Spinal cord (tissue), 10 donors: ENCODE data around the gene KSR2. TPM values are rescaled to one million over a fixed set of nuclear protein-coding genes. Genes with fewer than 3 reads are reported as not detected.

ENCODE experiments used
- DNase-seq, 6 donors: peaks; one replicate each; pipeline versions ENCODE4 v3.0.0 to v3.0.0-alpha.2; 2013 to 2015; ENCODE audit warnings: low spot score in 6 of 6, low read depth in 4 of 6
- H3K27ac ChIP-seq: one replicate; pipeline ENCODE4 v1.5.1; 2013; ENCODE audit warnings: low read depth, low read length, control low read depth
- H3K27me3 ChIP-seq: one replicate; pipeline ENCODE4 v1.6.1; 2013; ENCODE audit warnings: low read length; ENCODE audit not compliant: control insufficient read depth, insufficient read depth
- H3K36me3 ChIP-seq: one replicate; pipeline ENCODE4 v1.6.1; 2013; ENCODE audit warnings: low read length; ENCODE audit not compliant: control insufficient read depth, insufficient read depth
- H3K4me1 ChIP-seq: one replicate; pipeline ENCODE4 v1.6.1; 2013; ENCODE audit warnings: low read length; ENCODE audit not compliant: control insufficient read depth, insufficient read depth
- H3K4me3 ChIP-seq: one replicate; pipeline ENCODE4 v1.5.1; 2013; ENCODE audit warnings: low read depth, low read length, control low read depth
- H3K9me3 ChIP-seq: one replicate; pipeline ENCODE4 v1.6.1; 2013; ENCODE audit warnings: low read length; ENCODE audit not compliant: control insufficient read depth, insufficient read depth
- WGBS: methylation state at CpG from one replicate; pipeline ENCODE4 v1.1.5; 2013; ENCODE audit warnings: missing lambda C conversion rate; ENCODE audit not compliant: insufficient coverage; 5-methylcytosine and 5-hydroxymethylcytosine counted together
- polyA plus RNA-seq, 2 donors: library from polyadenylated mRNA; unstranded; fragments of 120-200 nt; gene quantifications; one replicate each; pipeline ENCODE4 v1.2.1, GENCODE V29; 2013; ENCODE audit not compliant: insufficient read length in 2 of 2
- total RNA-seq, 2 donors: library from RNA; depleted of rRNA in 1 of 2; stranded (reverse); fragments of 120-200 nt in 1 of 2; fragments of >200 nt in 1 of 2; gene quantifications; one replicate each; pipeline versions ENCODE4 v1.2.3 to v1.2.4, GENCODE V29; 2013 to 2014
- donor health status: healthy.

Gene KSR2
- total and polyA plus RNA-seq, 4 donors = 2.5 to 10.0 (median 5.6) TPM

DNA sequence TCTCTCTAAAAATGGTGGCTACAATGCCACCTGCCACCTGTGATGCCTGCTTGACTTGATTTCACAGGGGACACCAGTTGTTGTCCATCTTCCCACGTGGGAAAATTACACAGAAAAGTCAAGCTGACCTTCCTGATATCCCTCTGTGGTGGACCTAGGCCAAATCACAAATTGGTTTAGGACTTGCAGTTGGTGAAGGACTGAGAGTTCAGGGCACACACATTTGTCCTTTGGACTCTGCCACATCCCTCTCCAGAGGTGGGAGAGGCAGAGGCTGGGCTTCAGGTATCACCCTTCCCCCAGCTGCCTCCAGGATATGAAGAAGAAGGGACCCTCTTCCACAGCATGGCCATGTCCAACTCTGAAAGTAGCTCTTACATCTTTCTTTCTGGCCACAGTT, 551.8 kb downstream of the KSR2 start:
- no CpG with 5 or more reads among the region's 1 CpG for WGBS
- H3K4me1 ChIP-seq = no peaks in the 10 kb centered on the region
- no peak overlapping the region for H3K4me3 ChIP-seq
- DNase-seq = no peak
- H3K27ac ChIP-seq = no peak overlapping the region
- no peaks in the 10 kb centered on the region for H3K27me3 ChIP-seq
- no peaks in the 10 kb centered on the region for H3K36me3 ChIP-seq
- H3K9me3 ChIP-seq = no peaks in the 10 kb centered on the region

DNA sequence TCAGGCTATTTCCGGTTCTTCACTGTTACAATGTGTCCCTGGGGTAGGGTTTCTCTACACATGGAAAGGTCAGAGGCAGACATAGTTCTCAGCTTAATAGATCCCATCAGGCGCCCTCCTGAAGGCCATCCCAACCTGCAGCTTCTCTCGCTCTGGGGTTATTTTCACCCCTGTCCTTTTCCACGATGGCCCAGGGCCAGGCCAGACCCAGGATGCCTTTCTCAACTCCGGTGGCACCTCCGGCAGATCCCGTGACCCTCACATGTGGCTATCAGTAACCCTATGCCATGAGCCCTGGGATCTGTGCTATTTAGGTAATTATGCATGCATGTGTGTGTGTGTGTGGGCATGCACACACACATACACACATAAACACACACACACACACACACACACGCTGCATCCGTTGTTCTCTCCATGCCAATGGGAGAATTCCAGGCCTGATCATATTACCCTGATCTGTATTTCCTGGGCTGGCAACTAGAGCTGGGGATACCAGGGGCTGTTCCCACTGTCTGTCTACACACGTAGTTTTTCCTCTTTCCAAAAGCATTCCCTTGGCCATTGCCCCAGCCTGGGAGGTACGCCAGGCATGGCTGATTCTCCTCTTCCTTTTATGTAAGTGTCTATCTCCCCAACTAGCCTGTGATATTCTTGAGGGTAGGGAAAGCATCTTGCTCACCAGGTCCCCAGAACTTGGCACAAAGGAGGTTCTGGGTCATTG, 556.2 kb downstream of the KSR2 start:
- 81% methylated on average over 5 of the region's 11 CpGs for WGBS
- H3K4me3 ChIP-seq = no peak overlapping the region
- H3K9me3 ChIP-seq = no peaks in the 10 kb centered on the region
- H3K27ac ChIP-seq = no peak overlapping the region
- H3K27me3 ChIP-seq = no peaks in the 10 kb centered on the region
- peaks cover 8% of the 10 kb centered on the region for H3K4me1 ChIP-seq
- peak in 2 of 6 donors; percentile 31 to 68 for DNase-seq
- no peaks in the 10 kb centered on the region for H3K36me3 ChIP-seq

DNA sequence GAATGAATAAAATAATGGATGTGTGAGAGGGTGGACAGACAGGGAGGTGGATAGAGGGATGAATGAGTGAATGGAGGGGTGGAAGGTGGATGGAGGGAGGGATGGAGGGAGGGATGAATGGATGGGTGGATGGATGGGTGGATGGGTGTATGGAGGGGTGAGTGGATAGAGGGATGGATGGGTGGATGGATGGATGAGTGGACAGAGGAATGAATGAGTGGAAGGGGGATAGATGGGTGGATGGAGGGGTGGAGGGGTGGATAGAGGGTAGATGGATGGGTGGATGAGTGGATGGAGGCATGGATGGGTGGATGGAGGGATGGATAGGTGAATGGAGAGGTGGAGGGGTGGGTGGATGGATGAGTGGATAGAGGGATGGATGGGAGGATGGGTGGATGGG, 559.5 kb downstream of the KSR2 start:
- Histone ChIP-seq H3K9me3 (no peaks in the 10 kb centered on the region), H3K4me1 (peaks cover 8% of the 10 kb centered on the region), H3K27ac (no peak overlapping the region), H3K4me3 (no peak overlapping the region), H3K36me3 (no peaks in the 10 kb centered on the region), H3K27me3 (no peaks in the 10 kb centered on the region)
- no peak for DNase-seq

DNA sequence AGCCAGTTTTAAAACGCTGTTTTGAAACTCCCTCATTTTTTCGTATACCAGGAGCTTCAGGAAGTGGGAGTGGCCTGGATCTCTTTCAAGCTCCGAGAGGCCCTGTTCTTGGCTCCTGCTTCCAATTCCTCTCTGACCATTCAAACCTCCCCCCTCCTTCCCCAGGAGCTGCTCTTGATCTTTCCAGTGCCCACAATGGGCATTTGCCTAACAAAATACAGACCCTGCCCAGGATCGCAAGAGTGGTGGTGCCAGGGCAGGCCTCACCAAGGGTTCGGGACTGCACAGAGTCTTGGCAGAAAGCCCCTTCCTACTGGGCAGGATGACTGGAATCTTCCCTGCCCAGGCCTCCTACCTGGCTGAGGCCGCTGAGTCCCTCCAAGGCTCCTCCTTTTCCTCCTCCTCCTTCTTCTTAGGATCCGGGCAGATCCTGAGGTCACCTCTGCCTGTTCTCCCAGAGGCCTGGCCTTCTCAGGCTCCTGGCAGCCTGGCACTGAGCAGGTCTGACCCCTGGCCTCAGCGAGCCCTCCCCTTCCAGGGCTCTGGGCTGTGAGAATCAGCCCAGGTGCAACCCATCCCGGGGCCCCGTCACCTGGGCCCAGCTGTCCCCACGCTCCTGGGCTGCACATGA, 560.5 kb downstream of the KSR2 start:
- peaks cover 8% of the 10 kb centered on the region for H3K4me1 ChIP-seq
- no peaks in the 10 kb centered on the region for H3K36me3 ChIP-seq
- WGBS = 41% methylated on average over 9 of the region's 11 CpGs
- no peaks in the 10 kb centered on the region for H3K9me3 ChIP-seq
- DNase-seq = peak; percentile 21 to 87 (median 42)
- no peak overlapping the region for H3K27ac ChIP-seq
- H3K27me3 ChIP-seq = no peaks in the 10 kb centered on the region
- no peak overlapping the region for H3K4me3 ChIP-seq

DNA sequence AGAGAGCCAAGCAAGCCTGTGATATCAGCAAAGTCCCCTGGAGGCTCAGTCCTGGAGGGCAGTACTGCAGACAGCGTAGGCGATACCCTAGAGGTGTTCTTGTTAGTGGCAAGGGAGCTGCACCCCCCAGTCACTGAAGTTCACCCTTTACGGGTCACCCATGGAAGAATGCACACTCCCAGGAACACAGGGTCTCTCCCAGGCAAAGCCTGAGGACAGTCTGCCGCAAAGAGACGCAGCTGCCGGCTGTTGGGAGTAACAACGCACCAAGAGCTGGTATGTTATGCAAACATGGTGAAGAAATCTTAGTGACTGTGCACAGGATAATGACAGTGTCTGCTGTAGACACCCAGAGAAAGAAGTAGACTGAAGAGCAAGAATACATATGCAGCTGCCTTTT, 563.9 kb downstream of the KSR2 start:
- peaks cover 8% of the 10 kb centered on the region for H3K4me1 ChIP-seq
- no peaks in the 10 kb centered on the region for H3K9me3 ChIP-seq
- H3K36me3 ChIP-seq = no peaks in the 10 kb centered on the region
- DNase-seq = no peak
- H3K4me3 ChIP-seq = no peak overlapping the region
- H3K27ac ChIP-seq = no peak overlapping the region
- WGBS = 76% methylated on average over 6 of the region's 7 CpGs
- no peaks in the 10 kb centered on the region for H3K27me3 ChIP-seq

DNA sequence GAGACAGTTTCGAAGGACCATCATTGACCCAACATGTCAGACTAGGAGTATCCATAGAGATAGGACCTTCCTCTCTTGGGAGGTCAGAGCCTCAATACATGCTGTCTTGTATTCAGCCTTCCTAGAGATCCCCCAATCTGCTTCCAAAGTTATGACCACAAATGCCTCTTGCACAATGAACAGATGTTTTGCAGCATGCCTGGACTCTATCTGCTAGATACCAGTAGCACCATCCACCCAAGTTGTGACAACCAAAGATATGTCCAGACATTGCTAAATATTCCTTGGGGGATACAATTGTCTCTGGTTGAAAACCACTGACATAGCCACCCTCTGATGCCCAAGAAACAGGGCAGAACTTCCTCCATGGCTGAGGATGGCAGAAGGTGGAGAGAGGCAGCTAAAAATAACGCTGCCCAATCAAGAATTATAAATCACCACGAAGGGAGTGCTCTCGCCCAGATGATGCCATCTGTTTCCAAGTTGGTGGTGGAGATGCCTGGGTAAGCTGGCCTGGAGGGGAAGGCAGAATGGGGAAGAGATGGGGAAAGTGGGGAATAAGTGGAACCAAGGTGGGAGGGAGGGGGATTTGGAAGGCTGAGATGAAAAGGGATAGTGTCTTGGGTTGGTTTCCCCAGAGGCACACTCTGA, 564.5 kb downstream of the KSR2 start:
- Histone ChIP-seq H3K27me3 (no peaks in the 10 kb centered on the region), H3K36me3 (no peaks in the 10 kb centered on the region), H3K4me1 (peaks cover 8% of the 10 kb centered on the region), H3K4me3 (no peak overlapping the region), H3K27ac (no peak overlapping the region), H3K9me3 (no peaks in the 10 kb centered on the region)
- WGBS = 78% methylated on average over 4 of the region's 4 CpGs
- DNase-seq = no peak

DNA sequence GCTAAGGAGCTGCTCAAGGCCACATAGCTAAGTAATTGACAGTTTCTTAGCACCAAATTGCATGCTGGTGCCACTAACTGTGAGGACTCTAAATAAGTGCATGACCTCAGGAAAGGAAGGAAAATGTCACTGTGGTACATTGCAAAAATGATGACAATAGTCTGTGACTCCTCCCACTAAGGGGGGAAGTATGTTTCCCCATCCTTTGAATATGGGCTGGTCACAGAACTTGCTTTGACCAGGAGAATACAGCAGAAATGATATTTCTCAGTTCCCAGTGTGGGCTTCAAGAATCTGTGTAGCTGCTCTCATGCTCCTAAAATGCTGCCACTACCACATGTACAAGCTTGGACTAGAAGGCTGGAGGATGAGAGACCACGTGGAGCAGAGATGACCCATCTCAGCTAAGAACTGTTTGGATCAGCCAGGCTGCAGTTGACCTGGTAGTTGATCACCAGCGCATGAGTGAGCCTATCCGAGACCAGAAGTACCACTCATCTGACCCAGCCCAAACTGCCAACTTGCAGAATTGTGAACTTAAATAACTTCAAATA, 565.1 kb downstream of the KSR2 start:
- Histone ChIP-seq H3K9me3 (no peaks in the 10 kb centered on the region), H3K27me3 (no peaks in the 10 kb centered on the region), H3K4me1 (peaks cover 6% of the 10 kb centered on the region), H3K36me3 (no peaks in the 10 kb centered on the region), H3K4me3 (no peak overlapping the region), H3K27ac (no peak overlapping the region)
- WGBS = 76% methylated on average over 2 of the region's 3 CpGs
- DNase-seq = no peak

Other genes starting within 250 kb of the KSR2 start
- 10 to 100 TPM; 18.1 to 25.4 TPM for gene RFC5, start 47.7 kb upstream of the KSR2 start, total RNA-seq
- gene RFC5, start 47.7 kb upstream of the KSR2 start, polyA plus RNA-seq = 10 to 100 TPM; 25.0 to 30.0 TPM
- gene WSB2, start 92.2 kb upstream of the KSR2 start, total RNA-seq = 100 to 1,000 TPM; 103 to 237 TPM
- 100 to 1,000 TPM; 226 to 250 TPM for gene WSB2, start 92.2 kb upstream of the KSR2 start, polyA plus RNA-seq
- gene VSIG10, start 135.0 kb upstream of the KSR2 start, total RNA-seq = 10 to 100 TPM; 15.7 to 22.5 TPM
- gene VSIG10, start 135.0 kb upstream of the KSR2 start, polyA plus RNA-seq = 10 to 100 TPM; 15.9 to 20.7 TPM
- gene PEBP1, start 167.1 kb upstream of the KSR2 start, total RNA-seq = 100 to 1,000 TPM; 272 to 322 TPM
- 100 to 1,000 TPM; 478 to 523 TPM for gene PEBP1, start 167.1 kb upstream of the KSR2 start, polyA plus RNA-seq